NCI-H510A (cell line): ENCODE results near the gene ZACN.

Experiments used
- DNase-seq: peaks from one replicate; lab custom pipeline; 2025; lab: John Stamatoyannopoulos, UW

ZACN gene

DNA sequence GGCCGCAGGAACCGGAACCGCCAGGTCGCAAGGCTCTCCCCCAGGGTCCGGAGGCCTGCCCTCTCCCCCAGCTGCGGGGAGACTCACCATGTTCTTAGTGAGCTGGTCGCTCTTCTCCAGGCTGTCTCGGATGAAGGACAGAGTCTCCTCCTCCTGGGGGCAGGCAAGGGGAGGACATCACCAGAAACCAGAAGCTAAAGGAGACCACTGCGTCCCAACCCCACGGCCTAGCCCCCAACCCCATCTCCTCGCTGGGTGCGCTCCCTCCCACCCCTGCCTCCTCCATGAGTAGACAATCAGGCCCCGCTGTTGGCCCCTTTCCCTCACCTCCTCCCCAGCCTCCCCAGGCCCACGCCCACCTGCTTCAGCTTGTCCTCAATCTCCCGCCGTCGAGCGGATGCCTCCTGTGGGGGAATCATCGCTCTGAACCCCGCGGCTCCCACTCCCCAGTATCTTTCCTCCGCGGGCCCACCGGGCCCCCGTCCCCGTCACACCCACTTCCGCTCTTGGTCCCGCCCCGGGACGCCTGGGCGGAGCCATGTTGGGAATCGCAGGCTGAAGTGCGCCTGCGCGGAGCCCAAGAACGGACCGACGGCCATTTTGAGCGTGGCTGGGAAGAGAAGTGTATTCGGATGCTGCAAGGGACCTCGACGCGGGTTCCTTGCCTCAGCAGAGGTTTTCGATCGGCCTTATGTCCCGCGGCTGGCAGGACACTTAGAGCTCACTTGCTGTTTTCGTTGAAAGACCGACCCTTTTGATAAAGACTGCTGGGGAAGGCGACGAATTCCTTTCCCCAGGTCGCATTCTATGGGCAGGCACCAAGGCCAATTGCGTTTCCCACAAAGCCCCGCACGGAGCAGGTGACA, 24.5 kb downstream of the ZACN start, which contains the start of gene EXOC7:
EXOC7 (minus strand) TSS at position 514 of the 866 bp plus-strand sequence; CDS start at position 419, 95 bp downstream.
- DNase-seq = peak; percentile 77

DNA sequence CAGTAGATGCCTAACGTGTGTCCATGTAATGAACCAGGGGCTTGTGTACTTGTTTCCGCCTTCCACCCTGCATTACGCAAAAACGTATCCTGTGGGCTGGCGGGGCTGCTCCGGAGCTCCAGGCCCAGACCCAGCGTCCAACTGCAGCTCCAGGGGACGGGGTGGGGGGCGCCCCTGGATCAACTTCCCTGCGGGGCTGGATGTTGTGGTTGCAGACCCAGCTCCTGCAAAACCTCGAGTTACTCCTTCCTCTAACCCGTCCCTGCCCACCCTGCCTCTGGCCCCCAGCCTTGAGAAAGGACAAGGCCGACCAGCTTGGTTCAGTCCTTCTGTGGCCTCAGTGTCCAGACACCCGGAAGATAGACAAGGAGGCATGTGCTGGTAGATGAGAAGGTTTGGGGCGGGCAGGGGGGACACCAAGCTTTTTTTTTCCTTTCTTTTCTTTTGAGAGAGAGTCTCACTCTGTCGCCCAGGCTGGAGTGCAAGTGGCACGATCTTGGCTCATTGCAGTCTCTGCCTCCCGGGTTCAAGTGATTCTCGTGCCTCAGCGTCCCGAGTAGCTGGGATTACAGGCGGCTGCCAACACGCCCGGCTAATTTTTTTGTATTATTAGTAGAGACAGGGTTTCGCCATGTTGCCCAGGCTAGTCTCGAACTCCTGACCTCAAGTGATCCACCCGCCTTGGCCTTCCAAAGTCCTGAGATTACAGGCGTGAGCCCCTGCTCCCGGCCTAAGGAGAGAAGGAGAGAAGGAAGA, 25.3 kb downstream of the ZACN start:
- DNase-seq = no peak

DNA sequence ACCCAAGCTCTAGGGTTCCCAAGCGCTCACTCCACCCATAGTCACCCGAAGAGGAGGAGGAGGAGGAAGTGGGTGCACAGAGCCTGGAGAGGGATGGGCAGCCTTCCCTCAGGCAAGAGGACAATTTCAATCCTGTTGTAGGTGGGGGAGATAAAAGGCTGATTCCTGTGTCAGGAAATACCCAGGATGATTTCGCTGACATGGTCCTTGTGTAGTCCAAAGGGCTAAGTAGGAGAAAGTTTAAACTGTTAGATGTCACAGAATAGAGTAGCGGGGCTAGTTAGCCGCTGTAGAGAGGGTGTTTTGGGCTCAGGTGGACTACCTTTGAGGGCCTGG, 25.9 kb downstream of the ZACN start:
- DNase-seq = no peak

DNA sequence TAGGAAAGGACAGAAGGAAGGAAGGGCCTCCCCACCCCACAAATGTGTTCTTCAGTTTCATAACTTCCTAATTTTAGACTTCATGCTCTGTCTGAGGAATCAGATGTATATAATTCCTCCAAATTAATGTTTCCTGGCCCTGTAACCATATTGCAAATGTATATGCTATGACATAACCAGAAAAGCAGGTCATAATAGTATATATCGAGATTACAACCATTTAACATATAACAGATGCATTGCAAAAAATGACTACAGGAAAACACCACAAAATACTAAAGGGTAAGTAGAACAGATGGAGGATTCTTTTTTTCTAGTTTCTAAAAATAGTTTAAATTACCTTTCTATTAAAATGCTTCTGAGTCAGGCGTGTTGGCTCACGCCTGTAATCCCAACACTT, 27.7 kb downstream of the ZACN start:
- no peak for DNase-seq

DNA sequence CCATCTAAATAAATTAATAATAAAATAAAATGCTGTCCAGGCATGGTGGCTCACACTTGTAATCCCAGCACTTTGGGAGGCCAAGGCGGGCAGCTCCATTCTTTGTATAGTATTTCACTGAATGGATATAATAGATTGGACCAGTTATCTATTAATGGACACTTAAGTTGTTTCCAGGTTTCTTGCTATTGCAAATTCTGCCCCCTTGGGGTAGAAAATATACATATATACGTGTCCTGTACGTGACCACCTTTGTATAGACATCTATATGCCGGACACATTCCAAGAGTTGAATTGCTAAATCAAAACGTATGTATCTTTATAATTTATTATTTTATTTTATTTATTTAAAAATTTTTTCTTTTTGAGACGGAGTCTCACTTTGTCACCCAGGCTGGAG, 28.5 kb downstream of the ZACN start:
- no peak for DNase-seq

DNA sequence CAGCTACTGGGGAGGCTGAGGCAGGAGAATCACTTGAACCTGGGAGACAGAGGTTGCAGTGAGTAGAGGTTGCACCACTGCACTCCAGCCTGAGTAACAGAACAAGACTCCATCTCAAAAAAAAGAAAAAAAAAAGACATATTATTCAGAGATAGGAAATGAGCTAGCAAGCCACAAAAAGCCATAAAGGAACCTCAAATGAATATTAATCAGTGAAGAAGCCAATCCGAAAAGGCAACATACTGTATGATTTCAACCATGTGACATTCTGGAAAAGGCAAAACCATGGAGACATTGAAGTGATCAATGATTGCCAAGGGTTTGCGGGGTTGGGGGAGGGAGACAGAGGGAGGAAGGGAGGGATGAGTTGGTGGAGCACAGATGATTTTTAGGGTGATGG, 33.0 kb downstream of the ZACN start:
- no peak for DNase-seq

DNA sequence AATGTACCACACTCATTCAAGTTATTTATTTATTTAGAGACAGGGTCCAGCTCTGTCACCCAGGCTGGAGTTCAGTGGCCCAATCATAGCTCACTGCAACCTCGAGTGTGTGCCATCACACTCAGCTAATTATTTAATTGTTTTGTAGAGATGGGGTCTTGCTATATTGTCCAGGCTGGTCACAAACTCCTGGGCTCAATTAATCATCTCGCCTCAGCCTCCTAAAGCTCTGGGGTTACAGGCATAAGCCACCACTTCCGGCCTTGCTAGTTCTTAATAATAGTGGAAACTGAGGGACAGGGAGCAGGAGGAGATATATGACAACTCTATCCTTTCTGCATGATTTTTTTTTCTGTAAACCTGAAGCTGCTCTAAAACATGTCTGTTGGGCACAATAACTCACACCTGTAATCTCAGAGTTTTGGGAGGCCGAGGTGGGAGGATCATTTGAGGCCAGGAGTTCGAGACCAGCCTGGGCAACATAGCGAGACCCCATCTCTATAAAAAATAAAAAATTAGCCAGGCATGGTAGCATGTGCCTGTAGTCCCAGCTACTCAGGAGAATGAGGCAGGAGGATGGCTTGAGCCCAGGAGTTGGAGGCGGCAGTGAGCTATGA, 36.3 kb downstream of the ZACN start:
- no peak for DNase-seq

DNA sequence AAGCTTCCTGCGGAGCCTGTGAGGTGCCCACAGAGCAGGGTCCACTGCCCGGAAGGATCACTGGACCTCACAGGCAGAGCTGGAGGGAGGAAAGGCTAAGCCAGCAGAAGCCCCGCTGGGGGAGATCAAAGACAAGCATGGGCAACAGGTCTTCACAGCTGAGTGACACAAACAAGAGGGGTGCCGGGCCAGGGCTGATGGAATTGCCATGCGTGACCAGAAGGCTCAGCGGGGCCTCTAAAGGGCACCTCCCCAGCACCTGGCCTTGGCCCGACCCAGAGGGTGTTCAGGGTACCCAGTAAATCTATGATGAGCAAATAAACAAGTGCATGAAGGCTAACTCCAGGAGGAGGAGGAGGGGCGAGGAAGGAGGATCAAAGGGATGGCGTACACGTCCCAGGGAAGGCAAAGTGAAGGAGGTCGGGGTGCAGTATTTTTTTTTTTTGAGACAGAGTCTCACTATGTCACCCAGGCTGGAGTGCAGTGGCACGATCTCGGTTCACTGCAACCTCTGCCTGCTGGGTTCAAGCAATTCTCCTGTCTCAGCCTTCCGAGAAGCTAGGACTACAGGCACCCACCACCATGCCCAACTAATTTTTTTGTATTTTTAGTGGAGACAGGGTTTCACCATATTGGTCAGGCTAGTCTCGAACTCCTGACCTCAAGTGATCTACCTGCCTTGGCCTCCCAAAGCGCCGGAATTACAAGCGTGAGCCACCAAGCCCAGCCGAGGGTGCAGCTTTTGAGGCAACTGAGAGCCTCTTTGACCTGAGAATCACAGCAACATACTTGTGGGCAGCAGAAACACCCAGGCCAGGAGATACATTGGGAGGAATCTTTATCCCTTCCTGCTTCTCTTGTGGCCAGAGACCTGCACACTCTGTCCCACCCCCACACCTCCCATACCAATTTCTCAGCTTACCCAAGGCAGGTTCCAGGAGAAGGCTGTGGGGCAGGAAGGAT, 40.7 kb downstream of the ZACN start:
- no peak for DNase-seq

DNA sequence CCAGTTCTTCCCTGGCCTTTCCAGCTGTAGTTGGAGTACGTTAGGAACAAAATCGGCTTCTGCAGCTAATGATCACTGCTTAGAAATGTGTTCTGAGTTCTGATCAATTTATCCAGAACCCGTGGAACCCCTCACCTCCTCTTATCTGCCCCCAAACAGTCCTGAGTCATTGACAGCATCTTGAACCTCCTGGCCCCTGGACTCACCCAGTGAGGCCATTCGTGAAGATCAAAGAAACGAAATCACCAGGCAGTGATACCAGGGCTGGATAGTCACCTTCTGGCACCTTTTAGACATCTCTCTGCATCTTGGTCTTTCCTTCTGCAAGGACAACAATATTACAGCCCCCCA, 41.7 kb downstream of the ZACN start:
- no peak for DNase-seq

DNA sequence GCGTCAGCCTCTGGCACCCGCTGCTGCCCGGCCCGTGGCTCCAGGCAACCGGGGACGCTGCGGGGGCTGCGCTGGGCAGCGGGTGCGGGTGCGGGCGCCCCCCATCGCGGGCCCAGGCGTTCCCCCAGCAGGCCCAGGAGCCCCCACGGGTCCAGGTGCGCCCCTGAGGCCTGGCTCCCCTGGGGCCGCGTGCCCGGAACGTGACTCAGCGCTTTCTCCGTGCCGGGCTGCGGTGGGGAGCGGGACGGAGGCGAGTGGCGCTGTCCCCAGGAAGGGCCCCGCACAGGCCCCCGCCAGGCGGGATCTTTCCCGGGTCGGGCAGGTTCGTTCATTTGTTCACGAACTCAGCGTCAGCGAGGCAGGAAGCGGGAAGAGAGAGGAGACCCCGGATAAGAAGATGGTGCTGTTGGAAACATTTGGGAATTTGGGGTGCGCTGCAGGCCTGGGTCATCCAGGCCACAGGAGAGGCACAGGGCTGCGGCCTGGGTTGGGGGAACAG, 43.0 kb downstream of the ZACN start:
- DNase-seq = no peak

DNA sequence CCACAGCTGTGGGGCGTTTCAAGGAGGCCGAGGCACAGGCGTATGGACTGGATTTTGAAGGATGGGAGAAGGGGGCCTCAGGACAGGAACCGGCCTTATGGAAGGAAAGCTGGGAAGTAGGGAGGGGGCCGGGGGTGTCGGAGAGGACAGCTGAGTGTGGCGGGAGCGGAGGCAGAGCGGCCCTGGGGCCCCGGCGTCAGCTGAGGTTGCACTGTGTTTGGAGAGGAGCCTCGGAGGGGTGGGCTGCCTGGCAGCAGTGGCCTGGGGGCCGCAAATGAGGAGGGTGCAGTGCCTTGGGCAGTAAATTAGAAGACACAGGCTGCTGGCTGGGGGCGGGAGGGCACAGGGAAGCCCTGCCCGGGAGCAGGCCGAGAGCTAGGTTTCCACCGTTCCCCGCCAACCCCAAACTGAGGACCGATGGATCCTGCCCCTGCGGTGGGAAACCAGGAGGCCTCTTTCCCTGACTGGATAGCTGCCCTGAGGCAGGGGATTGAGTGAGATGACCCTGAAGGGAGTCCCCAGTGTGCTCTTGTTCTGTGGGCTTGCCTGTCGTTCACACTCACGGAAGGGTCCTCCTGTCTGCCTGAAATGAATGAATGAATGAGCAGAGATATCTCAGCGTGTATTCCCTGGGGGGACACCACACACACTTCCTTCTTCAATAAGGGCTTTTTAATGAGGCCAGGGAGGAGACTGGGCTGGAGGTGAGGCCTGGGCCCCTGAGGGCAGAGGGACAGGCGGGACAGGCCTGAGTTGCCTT, 43.6 kb downstream of the ZACN start:
- DNase-seq = no peak

DNA sequence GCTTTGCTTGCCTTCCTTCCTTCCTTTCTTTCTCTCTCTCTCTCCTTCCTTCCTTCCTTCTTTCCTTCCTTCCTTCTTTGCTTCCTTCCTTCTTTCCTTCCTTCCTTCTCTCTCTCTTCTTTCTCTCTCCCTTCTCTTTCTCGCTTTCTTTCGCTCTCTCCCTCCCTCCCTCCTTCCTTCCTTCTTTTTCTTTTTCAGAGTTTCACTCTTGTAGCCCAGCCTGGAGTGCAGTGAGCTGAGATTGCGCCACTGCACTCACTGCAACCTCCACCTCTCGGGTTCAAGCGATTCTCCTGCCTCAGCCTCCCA, 44.2 kb downstream of the ZACN start:
- DNase-seq = no peak

DNA sequence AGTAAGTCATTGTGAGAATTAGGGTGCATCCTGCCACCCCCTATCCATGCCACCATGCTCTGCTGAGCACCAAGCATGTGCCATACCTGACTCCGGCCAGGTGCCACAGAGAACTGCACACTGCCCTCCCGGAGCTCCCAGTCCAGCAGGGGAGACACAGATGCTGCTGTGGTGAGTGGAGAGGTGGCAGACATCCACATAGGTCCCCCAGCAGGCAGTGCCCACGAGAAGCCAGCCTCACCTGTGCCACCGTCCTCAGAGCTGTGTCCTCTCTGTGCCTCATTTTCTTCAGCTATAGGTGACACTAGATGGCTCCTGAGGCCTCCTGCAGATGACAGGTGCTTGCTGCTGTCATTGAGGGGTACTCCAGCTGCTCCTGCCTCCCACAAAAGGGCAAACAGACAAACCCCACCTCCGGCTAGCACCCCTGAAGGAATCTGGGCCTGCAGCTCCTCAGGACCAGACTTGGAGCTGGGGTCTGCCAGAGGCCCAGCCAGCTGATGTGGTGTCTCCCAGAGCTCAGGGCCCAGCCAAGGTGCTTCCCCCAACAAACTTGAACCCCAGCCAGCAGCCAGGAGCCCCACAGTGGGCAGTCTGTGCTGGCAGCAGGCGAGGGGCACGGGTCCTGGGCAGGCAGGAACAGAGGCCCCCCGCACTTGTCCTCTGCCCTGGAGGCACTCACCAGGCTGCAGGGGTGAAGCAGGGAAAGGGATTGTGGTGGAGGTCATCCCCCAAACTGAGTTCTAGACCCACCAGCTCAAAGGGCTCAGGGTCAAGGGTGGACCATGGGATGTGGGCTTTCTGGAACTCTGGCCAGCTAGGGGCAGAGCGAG, 45.0 kb downstream of the ZACN start:
- no peak for DNase-seq

DNA sequence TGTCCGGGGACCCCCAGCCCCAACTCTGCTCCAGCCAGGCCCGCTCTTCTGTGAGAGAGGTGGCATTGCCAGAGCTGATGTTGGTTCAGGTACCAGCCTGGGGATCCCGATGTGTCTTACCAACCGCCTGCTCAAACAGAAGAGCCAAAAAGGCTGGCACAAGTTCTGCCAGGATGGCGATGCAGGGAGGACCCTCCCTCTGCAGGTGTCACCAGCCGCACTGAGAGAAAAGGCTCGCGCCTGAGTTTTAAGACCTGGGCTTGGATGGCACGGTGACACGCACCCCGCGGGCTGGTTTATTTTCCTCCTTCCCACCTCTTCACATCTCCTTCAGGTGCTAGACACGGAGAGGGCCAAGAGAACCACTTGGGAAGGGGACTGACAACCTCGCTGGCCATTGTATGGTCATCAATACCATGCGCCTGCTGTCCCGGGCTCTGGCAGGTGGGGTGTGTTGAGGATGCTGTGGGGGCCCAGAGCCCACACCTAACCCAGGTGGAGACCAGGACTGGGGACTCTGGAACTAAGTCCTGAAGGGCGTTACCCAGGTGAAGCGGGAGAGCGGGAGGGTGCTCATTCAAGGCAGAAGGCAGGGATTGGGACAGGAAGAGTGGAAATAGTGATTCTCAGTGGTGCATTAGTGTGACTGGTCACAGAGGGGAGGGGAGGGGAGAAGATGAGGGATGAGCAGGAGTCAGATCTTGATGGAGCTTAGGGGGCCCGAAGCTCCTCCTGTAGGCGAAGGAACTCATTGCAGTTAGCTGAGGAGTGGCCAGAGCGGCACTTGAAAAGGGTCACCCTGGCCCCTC, 45.8 kb downstream of the ZACN start:
- no peak for DNase-seq

DNA sequence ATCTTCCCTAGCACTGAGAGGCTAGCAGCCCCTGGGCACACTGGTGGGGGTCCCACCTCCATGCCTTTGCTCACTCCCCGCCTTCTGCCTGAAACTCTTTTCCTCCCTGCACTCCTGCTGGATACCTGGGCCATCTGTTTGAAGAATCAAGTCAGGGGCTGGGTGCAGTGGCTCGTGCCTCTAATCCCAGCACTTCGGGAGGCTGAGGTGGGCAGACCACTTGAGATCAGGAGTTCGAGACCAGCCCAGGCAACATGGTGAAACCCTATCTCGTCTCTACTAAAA, 46.4 kb downstream of the ZACN start:
- DNase-seq = no peak

DNA sequence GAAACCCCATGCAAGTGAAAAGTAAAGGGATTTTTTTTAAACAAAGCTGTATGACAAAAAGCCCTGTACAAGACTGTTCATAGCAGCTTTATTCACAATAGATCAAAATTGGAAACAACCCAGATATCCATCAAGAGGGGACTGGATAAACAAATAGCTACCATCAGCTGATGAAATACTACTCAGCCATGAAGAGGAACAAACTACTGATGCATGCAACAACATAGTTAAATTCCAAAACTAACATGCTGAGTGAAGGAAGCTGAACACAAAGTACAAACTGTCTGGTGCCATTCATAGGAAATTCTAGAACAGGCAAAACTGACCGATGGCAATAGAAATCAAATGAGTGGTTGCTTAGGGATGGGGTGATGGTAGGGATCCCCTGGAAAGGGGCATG, 46.9 kb downstream of the ZACN start:
- DNase-seq = no peak

DNA sequence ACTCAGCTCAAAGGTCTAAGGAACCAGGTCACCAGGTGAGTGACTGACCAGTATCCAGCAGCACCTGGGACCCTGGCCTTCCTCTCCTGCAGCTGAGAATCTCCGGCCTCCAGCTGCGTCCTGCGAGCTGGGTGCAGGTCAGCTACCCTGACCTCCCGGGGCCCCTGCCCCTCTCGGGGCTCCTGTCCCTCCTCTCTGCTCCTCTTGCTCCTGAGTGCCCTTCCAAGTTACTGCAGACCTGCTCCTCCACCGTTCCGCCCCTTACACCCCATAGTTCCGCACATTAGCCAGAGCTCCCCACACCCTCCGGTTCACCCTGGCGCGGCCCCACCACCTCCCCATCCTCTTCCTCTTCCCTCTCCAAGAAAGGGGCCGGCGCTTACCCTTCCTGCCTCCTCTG, 51.5 kb downstream of the ZACN start:
- DNase-seq = no peak

DNA sequence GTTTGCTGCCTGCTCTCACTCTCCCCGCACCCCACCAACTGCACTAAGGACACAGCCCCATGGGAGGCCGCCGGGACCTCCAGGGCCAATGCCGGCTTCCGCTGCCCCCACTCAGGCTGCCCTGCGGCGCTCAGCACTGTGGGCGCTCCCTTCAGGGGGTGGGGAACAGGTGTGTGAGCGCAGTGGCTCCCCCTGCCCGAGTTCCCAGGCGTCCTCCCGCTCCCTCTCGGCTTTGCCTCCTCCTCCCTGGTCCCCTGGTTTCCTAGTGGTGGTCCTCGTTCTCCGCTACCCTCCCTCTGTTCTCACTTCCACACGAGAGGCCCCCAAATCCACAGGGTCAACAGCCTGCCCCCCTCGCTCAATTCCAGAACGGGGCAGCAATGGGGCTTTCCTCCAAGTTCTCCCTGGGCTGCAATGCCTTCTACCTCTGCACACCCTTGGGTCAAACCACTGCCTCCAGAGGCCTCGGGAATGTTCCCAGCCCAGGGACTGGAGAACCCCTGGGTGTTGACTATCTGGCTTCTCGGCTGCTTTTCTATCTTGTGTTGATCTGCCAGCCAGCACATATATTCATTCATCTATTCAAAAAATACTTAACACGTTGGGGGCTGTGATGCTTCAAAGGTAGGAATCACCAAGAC, 52.2 kb downstream of the ZACN start:
- DNase-seq = no peak
